GM19397 (cell line): ENCODE measurements around the gene MAPK13.
"Not testable (repeated sequence)": the region's sequence is repeated elsewhere in the genome, so short reads cannot be mapped to it uniquely, and the experiment has no call there.

Experiments used
- ATAC-seq: cut with Tn5 transposase; IDR thresholded peaks from one replicate; pipeline ENCODE4 v1.9.1; 2021; ENCODE audit warnings: mild to moderate bottlenecking, moderate library complexity; ENCODE audit not compliant: unreplicated experiment

MAPK13 gene

DNA sequence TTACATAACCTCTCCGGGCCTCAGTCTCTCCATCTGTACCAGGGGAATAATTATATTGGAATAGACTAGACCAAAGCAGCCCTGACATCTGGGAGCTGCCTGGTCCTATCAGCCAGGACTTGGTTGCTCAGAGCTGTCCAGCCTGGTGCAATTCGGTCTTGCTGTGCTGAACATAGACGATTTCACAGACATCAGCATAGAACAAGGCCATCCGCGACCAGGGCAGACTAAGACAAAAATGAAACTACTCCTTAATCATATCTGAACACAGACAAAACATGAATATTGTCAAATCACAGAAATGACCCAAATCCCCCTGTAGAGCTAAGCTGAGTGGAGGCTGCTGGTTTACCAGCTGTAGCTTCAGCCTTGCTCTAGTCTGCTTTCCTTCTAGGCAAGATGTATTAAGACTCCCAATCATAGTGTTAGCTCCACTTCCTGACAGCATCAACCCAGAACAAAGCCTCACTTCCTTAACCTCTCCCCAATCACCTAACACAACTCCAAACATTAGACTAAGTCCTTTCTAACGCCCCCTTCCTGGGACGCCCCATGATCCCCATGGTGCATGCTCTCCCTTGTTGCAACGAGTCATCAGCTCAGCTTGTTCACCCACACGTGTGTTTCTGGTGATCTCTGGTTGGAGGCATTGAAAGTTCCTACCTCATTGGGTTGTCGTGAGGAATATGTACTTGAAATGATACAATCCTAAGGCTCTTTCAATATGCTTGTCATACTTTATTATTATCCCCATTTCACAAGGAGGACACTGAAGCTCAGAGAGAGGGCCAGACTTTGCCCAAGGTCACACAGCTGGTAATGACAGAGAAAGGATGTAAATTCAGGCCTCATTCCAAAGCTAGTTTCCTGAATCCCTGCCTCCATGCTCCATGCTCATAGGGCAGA lies 3.5 kb upstream of the MAPK13 start:
- no peak for ATAC-seq

DNA sequence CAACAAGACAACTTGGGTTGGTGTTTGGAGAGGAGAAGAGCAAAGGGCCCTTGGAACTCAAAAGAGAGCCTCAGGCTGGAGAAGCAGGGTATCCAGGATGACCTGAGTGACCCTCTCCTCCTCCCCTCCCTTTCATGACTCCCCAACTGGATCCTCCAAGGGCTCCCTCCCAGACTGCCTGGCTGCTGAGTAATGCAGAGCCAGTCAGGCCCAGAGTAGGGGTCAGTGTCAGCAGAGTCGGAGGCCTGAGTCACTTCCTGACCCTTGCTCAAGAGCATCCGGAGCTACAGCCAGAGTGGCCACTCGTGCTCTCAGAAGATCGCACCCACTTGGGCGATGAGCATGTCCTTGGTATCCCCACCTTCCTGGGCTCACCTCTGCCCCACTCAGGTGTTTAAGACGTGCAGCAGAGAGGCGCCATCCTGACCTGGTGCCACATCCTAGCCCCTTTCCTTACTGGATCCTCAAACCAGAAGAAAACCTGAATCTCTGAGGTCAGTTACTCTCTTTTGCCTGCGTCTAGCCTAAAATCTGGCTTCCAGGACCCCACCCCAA lies 2.8 kb upstream of the MAPK13 start:
- no peak for ATAC-seq

DNA sequence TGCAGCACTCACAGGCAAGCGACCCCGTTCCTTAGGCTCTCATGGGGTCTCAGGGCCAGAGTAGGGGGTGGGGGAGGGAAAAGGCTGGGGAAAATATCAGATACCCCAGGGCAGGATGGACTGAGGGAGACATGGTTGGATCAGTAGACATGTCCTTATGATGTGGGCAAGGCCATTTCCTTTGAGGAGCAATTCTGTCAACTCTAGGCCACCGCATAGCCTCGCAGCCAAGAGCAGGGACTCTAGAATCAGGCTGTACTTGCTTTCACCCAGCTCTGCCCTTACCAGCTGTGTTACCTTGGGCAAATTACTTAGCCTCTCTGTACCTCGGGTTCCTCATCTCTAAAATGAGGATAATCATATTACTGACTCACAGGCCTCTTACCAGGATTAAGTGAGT lies 2.2 kb upstream of the MAPK13 start:
- ATAC-seq, result no peak

DNA sequence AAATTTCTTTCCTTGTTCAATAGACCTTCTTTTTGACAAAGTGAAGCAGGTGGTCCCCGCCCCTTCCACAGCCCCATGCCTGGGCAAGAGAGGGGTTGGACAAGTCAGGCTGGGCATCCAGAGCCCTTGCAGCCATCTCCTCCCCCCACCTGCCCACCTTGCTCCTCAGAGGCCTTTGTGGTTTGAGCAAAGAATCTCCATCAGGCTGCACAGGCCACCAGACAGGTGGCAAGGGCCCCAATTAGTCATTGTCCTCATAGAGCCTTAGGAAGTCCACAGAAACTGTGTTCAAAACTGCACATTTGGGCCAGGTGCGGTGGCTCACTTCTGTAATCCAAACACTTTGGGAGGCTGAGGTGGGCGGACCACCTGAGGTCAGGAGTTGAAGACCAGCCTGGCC lies 1.5 kb upstream of the MAPK13 start:
- ATAC-seq, result no peak

DNA sequence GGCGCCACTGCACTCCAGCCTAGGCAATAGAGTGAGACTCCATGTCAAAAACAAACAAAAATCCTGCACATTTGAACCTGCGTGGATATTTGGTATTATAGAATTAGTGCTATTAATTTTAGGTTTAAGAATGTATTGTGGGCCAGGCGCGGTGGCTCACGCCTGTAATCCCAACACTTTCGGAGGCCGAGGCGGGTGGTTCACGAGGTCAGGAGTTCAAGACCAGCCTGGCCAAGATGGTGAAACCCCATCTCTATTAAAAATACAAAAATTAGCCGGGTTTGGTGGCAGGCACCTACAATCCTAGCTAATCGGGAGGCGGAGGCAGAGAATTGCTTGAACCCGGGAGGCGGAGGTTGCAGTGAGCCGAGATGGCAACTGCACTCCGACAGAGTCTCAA lies 979 bp upstream of the MAPK13 start:
- not testable (repeated sequence) for ATAC-seq

DNA sequence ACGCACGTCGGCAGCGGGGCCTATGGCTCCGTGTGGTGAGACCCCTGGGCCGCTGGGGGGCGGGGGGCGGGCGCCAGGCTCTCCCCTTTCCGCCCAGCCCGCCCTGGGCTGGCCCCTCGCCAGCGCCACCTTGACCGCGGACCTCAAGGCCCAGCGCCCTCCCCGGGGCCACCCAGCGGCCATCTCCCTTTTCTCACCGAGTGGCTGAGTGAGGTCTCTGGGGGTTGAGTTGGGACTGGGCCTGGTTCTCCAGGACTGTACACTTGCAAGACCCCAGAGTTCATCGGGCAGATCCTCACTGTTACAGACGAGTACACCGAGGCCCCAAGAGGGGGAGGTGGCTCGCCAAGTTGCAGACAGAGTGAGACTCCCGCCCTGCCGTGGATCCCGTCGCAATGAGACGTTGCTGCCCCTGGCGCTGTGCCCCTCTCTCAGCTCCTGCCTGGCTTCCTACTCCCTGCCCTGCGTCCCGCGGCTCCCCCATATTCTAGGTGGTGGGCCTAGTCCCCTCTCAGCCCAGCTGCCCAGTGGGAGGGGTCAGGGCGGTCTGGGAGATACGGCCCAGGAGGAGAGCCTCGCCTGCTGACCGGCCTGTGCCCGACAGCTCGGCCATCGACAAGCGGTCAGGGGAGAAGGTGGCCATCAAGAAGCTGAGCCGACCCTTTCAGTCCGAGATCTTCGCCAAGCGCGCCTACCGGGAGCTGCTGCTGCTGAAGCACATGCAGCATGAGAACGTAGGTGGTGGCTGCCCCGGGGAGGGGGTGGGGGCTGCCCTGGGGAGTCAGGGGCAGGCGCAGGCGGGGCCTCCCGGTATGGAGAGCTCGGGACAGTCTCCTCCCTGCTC lies 576 bp downstream of the MAPK13 start:
- peak; percentile 13 for ATAC-seq

DNA sequence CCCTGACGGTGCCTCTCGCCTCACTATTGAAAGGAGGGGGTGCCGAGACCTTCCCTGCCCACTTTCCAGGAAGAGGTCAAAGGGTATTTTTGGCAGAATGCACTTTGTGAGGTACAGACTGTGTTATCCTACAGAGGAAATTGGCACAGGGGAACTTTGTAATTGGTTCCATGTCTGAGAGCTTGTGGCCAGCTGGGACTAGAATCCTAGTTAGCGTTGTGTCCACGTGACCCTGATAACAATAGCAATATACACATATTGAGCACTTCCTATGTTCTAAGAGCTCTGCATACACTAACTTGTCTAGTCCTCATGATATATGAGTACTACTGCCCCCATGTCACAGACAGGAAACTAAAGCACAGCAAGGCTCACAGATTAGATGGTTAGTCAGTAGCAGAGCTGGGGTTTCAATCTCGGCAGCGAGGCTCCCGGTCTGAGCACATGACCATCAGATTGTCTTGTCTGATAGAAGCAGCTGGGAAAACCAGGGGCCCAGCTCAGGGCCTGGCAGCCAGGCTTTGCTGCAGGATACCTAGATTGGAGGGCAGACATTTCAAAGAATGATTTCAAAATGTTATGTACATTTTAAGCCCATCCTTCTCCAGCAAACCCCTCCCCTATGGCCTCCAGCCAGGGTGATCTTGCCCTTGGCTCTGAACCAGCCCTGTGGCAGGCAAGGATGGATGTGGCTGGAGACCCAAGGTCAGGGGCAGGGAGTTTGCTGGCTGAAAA lies 1.4 kb downstream of the MAPK13 start:
- peak; percentile 75 for ATAC-seq

DNA sequence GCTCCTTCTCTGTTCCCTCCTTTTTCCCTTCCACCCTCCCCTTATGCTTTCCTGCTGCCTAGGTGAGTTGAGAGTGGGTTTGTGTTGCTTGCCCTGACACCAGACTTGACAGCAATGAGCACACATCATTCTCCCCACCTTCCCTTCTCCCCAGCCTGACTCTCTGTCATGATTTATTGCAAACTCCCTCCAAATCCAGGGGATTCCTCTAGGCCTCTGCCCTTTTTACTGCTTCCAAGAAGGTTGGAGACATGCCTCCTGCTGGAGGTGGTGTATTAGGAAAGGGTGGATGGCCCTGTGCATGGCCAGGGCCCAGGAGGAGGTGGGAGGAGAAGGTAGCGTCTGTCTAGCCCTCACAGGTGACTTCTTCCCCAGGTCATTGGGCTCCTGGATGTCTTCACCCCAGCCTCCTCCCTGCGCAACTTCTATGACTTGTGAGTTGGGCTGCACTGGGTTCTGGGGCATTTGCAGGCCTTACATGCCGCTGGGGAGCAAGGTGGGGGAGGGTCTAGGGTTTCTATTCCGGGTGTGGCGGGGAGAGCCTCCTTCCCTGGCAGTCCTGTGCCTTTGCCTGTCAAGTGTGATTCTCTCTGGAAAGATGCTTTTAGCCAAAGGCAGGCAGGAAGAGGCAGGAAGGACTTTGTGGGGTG lies 2.1 kb downstream of the MAPK13 start:
- ATAC-seq, result no peak

DNA sequence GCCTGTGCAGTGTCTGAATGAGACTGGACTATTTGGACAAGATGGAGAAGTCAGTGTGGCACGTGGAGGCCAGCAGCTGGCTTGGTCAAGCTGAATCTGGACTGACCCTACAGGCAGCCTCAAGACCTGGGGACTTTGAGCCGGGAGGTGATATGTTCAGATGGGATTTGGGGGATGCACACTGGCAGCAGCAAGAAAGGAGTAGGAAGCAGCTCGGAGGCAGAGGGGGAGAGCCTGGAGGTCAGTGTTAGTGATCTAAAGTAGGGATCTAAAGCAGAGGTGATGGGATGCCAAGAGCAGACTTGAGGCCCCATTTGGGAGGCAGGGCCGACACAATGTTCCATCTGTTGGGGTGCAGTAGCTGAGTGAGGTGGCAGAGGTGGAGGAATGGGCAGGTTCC lies 2.8 kb downstream of the MAPK13 start:
- ATAC-seq, result no peak

DNA sequence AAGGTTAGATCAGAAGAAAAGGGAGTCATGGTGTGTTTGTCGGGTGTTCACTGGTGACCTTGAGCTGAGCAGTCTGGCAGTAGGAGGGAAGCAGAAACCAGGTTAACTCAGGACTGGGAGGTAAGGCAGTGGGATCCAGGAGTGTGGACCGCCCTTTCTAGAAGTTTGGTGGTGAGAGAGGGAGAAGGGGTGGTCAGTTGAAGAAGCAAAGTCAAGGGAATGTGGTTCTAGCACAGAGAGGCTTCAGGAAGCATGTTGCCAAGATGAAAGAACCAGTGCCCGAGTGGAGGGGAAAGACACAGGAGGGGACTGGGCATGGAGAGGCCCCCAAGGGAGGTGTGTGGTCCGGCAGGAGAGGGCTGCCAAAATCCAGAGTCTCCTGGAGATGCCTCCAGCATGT lies 3.6 kb downstream of the MAPK13 start:
- no peak for ATAC-seq

DNA sequence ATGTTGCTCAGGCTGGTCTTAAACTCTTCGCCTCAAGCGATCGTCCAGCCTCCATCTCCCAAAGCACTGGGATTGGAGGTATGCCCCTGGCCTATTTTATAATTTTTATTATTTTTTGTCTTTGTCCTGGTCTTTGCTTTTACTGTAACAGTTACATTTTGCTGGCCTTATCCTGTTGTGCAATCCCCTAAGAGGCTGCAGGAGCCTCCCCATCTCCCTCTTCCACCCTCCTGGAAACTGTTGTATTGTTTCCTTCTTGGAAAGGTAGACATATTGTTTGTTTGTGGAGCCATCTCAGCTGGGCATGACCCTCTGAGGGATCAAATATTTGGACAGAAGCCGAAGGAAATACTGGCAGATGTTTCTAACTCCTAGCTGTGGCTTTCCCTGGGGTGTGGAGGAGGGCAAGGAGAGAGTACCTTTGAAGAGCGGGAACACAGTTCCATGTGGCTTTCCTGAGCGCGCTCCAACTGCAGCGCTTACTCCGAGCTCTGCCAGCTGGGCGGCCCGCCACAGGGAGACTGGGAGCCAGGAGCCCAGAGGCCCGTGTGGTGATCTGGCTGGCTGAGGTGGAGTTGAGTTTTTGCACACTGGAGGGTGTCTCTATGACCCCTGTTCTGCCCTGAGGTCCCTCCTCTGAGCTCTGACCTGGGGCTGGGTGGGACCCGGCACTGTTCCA lies 4.9 kb downstream of the MAPK13 start:
- no peak for ATAC-seq

DNA sequence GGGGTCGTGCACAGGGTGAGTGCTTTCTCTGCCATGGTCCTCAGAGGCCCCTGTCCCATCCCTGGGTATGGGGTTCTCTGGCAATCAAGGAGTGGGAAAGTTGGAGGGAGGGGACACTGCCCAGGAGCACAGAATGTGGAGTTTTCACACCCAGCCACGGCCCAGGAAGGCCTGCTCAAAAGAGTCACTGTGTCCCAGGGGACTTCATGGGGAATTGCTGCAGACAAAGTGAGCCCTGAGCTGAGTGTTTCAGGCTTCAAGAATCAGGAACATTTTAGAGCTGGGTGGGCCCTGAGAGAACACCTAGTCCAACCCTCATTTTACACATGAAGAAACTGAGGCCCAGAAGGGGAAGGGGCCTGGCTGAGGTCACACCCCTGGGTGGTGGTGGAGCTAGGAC lies 5.7 kb downstream of the MAPK13 start:
- ATAC-seq, result no peak

DNA sequence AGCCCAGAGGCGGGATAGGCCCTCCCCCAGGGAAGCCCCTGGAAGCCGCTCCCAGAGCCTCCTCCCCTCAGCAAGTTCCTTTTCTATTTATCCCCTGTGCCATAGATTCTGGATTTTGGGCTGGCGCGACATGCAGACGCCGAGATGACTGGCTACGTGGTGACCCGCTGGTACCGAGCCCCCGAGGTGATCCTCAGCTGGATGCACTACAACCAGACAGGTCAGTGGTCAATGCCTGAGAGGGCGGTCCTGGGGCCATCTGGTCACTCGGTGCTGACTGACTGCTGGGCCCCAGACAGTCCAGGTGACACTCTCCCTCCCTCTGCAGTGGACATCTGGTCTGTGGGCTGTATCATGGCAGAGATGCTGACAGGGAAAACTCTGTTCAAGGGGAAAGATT lies 6.2 kb downstream of the MAPK13 start:
- no peak for ATAC-seq

DNA sequence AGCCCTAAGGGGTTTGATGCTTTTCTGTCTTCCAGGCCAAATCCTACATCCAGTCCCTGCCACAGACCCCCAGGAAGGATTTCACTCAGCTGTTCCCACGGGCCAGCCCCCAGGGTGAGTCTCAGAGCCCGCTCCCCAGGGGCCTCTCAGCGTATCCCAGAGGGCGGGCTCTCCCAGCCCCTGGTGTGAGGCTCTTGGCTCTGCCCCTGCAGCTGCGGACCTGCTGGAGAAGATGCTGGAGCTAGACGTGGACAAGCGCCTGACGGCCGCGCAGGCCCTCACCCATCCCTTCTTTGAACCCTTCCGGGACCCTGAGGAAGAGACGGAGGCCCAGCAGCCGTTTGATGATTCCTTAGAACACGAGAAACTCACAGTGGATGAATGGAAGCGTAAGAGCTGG lies 8.4 kb downstream of the MAPK13 start:
- no peak for ATAC-seq

DNA sequence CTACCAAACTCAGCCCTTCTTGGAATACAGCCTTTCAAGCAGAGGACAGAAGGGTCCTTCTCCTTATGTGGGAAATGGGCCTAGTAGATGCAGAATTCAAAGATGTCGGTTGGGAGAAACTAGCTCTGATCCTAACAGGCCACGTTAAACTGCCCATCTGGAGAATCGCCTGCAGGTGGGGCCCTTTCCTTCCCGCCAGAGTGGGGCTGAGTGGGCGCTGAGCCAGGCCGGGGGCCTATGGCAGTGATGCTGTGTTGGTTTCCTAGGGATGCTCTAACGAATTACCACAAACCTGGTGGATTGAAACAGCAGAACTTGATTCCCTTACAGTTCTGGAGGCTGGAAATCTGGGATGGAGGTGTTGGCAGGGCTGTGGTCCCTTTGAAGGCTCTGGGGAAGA lies 9.1 kb downstream of the MAPK13 start:
- ATAC-seq, result no peak

DNA sequence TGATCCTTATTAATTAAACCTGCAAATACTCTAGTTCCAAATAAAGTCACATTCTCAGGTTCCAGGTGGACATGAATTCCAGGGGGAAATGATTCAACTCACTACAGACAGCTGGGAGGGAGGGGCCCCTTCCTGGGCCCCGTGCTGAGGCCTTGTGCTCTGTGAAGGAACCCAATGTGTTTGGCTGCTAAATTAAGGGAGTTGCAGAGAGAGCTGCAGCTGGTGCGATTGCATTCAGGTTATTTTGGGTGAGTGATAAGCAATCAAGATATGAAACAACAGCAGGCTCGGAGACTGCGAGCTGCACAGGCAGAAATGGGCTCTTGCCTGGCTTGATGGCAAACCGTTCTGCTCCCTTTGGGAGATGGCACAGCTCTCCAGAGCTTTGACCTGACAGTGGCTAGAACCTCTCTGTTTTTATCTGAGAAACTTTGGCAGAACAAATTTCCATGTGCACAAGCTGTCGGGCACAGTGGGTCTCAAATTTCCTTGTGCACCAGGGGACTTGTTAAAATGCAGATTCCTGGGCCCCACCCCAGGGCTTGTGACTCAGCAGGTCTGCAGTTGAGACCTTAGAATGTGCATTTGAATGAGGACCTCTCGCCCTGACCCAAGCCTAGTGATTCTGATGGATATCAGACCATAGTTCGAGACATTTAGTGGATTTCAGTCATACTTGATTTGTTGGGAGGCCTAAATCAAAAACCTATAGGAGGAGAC lies 9.8 kb downstream of the MAPK13 start:
- no peak for ATAC-seq

DNA sequence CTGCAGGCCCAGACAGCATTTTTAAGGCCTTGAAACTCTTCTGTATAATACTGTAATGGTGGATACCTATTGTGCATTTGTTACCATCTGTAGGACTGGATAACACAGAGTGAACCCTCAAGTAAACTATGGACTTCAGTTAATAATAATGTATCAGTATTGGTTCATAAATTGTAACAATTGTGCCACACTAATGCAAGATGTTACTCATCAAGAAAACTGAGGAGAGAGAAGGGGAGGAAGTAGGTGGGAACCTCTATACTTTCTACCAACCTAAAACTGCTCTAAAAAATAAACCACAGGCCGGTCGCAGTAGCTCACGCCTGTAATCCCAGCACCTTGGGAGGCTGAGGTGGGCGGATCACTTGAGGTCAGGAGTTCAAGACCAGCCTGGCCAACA lies 10.8 kb downstream of the MAPK13 start:
- ATAC-seq, result no peak

DNA sequence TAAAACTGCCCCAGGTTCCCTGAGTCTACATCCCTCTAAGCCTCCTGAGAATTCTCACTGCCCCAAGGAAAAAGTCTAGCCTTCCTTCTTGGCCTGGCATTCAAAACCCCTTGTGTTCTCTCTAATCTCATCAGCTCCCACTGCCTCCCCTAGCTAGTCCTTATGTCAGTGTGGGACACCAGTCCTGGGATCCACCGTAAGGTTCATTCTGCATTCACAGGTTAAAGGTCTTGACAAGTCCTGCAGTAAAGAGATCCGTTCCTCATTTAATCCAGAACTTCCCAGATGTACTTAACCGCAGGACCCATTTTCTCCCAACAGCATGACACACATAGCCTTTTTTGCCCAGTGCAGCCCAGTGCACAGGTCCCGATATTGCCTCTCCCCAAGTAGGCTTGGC lies 11.6 kb downstream of the MAPK13 start:
- no peak for ATAC-seq
